Activated CD4-positive, alpha-beta T cell treated with anti-CD3 and anti-CD28 coated beads for 1 hour (primary cell): Measurements from ENCODE around the gene FZD1.

Experiments
- DNase-seq: peaks from one replicate; pipeline ENCODE4 v3.0.0-alpha.2; 2020

FZD1 gene

GRCh38 chr7:91265693-91266066, 1.4 kb downstream of the FZD1 start:
- no peak for DNase-seq

DNA sequence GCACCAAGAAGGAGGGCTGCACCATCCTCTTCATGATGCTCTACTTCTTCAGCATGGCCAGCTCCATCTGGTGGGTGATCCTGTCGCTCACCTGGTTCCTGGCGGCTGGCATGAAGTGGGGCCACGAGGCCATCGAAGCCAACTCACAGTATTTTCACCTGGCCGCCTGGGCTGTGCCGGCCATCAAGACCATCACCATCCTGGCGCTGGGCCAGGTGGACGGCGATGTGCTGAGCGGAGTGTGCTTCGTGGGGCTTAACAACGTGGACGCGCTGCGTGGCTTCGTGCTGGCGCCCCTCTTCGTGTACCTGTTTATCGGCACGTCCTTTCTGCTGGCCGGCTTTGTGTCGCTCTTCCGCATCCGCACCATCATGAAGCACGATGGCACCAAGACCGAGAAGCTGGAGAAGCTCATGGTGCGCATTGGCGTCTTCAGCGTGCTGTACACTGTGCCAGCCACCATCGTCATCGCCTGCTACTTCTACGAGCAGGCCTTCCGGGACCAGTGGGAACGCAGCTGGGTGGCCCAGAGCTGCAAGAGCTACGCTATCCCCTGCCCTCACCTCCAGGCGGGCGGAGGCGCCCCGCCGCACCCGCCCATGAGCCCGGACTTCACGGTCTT, 1.9 kb downstream of the FZD1 start:
- DNase-seq, result no peak

GRCh38 chr7:91266689-91267090, 2.5 kb downstream of the FZD1 start:
- DNase-seq, result no peak

DNA sequence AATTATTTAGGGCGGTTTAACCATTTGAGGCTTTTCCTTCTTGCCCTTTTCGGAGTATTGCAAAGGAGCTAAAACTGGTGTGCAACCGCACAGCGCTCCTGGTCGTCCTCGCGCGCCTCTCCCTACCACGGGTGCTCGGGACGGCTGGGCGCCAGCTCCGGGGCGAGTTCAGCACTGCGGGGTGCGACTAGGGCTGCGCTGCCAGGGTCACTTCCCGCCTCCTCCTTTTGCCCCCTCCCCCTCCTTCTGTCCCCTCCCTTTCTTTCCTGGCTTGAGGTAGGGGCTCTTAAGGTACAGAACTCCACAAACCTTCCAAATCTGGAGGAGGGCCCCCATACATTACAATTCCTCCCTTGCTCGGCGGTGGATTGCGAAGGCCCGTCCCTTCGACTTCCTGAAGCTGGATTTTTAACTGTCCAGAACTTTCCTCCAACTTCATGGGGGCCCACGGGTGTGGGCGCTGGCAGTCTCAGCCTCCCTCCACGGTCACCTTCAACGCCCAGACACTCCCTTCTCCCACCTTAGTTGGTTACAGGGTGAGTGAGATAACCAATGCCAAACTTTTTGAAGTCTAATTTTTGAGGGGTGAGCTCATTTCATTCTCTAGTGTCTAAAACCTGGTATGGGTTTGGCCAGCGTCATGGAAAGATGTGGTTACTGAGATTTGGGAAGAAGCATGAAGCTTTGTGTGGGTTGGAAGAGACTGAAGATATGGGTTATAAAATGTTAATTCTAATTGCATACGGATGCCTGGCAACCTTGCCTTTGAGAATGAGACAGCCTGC, 3.1 kb downstream of the FZD1 start:
- no peak for DNase-seq

GRCh38 chr7:91270372-91270771, 6.1 kb downstream of the FZD1 start:
- no peak for DNase-seq

DNA sequence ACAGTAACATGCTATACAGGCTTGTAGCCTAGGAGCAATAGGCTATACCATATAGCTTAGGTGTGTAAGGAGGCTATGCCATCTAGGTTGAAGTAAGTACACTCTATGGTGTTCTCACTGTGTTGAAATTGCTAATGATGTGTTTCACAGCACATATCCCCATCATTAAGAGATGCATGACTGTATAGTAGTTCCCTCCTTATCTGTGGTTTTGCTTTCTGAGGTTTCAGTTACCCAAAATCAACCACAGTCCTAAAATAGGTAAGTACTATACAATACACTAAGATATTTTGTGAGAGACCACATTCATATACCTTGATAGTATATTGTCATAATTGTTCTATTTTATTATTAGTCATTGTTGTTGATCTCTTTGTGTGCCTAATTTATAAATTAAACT, 12.7 kb downstream of the FZD1 start:
- DNase-seq, result no peak

DNA sequence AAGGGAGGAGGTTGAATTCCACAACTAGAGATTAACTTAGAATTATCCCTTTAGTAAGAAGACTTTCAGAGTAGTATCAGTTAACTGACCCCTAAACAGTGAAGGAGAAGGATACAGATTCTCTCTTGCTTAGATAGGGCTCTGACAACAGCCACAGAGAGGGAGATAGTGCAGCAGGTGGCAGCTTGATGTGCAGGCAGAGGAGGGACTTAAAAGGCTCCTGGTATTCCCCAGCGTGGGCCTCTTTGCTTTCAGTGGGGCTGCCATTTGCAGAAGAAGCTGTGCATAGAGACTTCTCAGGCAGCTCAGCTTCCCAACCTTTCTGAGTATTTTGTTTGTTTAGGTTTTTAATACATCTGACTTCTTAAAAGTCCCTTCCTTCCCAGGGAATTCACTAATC, 16.0 kb downstream of the FZD1 start:
- no peak for DNase-seq

DNA sequence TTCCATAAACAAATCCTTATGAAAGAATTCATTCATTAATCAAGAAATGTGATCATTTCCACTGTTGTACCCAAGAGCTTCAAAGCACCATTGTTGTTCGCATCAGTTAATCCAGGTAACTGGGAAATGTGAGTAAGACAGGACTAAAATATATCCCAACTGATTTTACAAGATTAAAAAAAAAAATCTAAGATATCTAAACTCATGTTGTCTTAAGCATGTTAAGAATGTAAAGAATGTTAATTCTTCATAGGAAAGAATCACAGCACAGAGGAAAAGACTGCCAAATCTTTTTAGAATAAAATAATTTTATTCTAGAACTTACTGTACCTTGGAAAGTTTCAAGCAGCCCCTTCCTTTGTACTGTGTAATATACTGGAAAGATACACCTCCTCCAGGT, 16.4 kb downstream of the FZD1 start:
- no peak for DNase-seq

- no peak for DNase-seq
Measured at GRCh38 chr7:91285696-91286355, 21.6 kb downstream of the FZD1 start.

DNA sequence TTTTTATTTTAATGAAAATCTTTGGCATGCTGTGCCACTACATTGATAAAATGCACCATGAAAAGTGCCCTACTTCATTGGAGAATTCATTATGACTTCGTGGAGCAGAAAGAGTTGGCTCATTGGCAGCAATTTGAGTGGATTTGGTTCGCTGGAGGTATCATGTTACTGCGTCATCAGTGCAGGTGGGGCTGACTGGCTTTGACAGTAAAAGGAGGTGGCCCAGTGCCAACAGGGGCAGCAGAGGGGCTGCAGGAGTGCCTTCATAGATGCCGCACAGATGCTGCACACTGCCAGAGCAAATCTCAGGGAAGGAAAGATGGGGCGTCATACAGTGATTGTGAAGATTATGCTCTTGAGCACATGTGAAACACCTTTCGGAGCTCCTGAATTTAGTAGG, 22.2 kb downstream of the FZD1 start:
- no peak for DNase-seq

GRCh38 chr7:91287371-91288084, 23.3 kb downstream of the FZD1 start:
- no peak for DNase-seq

DNA sequence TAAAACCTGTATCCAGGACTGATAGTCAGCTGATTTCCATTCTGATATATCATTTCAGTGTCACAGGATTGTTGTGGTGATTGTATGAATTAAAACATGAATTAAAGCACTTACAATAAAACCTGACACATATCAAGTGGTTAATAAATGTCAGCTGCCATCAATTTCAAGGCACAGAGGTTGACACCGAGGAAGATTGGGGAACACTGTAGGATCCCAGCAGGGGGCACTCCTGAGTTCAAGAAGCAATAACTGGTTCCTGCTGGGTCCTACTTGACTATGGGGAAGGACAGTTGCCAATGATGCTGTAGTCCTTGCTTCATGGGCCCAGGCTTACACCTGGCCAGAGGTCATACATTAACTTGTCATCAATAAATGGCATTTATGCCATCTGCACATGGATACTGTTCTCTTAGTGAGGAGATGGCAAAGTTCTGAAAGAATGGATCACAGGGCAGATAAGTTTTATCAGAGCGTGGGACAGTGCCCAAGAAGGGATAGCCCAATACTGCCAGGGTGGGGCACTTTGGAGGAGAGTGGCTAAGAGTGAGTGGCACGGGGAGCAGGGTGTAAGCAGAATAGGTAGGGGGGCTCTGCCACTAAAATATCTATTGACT, 24.1 kb downstream of the FZD1 start:
- no peak for DNase-seq

DNA sequence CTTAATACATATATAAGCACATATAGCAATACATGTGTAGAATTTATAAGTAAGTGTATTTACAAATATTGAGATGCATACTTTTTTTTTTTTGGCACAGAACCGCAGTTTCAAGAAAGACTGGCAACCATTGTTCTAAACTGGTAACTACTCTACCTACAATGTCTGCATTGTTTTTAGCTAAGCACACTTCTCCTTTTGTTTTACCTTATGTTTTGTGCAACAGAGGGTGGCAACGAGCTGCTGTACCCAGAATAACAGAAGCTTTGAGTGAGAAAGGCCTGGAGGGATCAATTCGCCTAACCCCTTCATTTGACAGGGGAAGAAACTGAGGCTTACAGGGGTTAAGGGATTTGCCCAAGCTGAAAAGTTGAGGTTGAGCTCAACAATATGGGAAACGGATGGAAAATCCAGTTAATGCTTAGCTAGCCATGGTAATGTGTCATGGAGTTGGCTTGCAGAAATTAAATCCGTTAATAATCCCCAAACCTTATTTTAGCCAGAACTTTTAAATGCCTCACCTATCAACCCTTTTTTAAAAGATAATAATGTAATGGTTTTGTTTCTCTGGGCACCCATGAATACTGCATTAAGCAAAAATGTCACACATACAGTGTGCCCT, 25.5 kb downstream of the FZD1 start:
- DNase-seq, result no peak

- no peak for DNase-seq
Measured at GRCh38 chr7:91291302-91291701, 27.1 kb downstream of the FZD1 start.

- DNase-seq, result no peak
Measured at GRCh38 chr7:91291902-91292301, 27.7 kb downstream of the FZD1 start.

- DNase-seq, result no peak
Measured at GRCh38 chr7:91292506-91292905, 28.3 kb downstream of the FZD1 start.

DNA sequence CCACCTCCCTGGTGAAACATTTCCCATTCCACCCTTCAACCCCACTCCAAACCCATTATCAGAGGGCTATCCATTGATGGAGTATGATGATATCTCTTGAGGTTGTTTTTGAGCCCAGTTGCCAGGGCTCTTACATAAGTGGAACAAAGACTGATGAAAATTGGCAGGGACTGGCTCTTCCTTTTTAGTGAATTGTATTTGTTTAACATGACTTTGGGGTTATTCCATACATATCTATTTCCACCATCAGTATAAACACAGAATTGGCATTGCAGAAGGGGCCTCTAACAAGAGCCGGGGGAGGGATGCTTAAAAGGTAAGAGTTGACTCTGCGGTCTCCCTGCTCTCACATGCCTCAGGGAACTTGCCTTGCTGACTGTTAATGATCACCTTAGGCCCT, 28.9 kb downstream of the FZD1 start:
- DNase-seq, result no peak

- no peak for DNase-seq
Measured at GRCh38 chr7:91293840-91294239, 29.6 kb downstream of the FZD1 start.

- no peak for DNase-seq
Measured at GRCh38 chr7:91294639-91295220, 30.5 kb downstream of the FZD1 start.

DNA sequence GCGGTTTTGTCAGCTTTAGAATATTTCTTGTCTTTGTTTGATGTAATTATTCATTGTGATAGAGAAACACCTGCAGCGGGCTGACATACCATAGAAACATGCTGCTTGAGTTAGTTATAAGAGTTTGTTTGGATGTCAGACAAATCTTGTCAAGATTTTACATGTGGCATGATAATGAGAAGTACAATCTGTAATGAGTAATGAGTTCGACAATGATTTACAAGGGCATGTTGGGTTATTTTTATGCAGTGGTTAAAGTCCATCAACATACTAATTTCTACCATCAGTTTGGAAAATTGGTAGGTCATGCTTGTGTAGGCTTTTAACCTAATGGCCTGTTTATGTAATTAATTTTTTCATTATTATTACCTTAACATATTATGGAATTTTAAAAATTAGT, 31.3 kb downstream of the FZD1 start:
- DNase-seq, result no peak

- DNase-seq, result no peak
Measured at GRCh38 chr7:91297939-91298338, 33.7 kb downstream of the FZD1 start.
